H1 (cell line): Measurements from ENCODE around the gene FOXN4. TPM values are rescaled to one million over a fixed set of nuclear protein-coding genes. Genes with fewer than 3 reads are reported as not detected.

ENCODE experiments used
- CTCF ChIA-PET: fragments of 300-600 bp; sonication (Branson Sonifier 250); formaldehyde crosslinking; loops from one replicate; lab custom pipeline; 2021; ENCODE audit not compliant: partially characterized antibody; lab: Charles Lee
- POLR2A ChIA-PET: fragments of 300-600 bp; sonication (Branson Sonifier 250); formaldehyde crosslinking; loops from one replicate; lab custom pipeline; 2021; ENCODE audit warnings: inconsistent platforms; ENCODE audit not compliant: partially characterized antibody; lab: Charles Lee
- DNase-seq, 2 experiments: peaks; one replicate each; pipeline versions ENCODE4 v3.0.0 to v3.0.0-alpha.2; 2010 to 2022; ENCODE audit warnings: low spot score in 2 of 2, low read depth in 1 of 2, mixed read lengths in 1 of 2
- FAIRE-seq: peaks from 2 replicates; lab custom pipeline; 2011; peaks lifted over from hg19 to GRCh38; lab: Jason Lieb, UNC
- H2AFZ ChIP-seq: 2 replicates; pipeline ENCODE4 v1.8.1; 2012; ENCODE audit warnings: low read length, inconsistent platforms
- H2AK5ac ChIP-seq: 2 replicates; pipeline ENCODE4 v1.6.1; 2013; ENCODE audit warnings: low read depth, low read length
- H2BK120ac ChIP-seq: replicated peaks from 2 replicates; pipeline ENCODE3; 2013; ENCODE audit warnings: low read depth, low read length, inconsistent platforms
- H2BK12ac ChIP-seq: 2 replicates; pipeline ENCODE4 v1.6.1; 2013; ENCODE audit warnings: low read depth, low read length
- H2BK15ac ChIP-seq: 2 replicates; pipeline ENCODE4 v1.6.1; 2013; ENCODE audit warnings: low read length
- H2BK20ac ChIP-seq: 2 replicates; pipeline ENCODE4 v1.6.1; 2013; ENCODE audit warnings: low read length
- H2BK5ac ChIP-seq: 2 replicates; pipeline ENCODE4 v1.6.1; 2013; ENCODE audit warnings: low read depth, low read length
- H3K14ac ChIP-seq: 2 replicates; pipeline ENCODE4 v1.6.1; 2013; ENCODE audit warnings: inconsistent platforms; ENCODE audit not compliant: insufficient read length
- H3K18ac ChIP-seq: 2 replicates; pipeline ENCODE4 v1.6.1; 2013; ENCODE audit warnings: low read length; ENCODE audit errors: extremely low read depth
- H3K23ac ChIP-seq: 2 replicates; pipeline ENCODE4 v1.6.1; 2013; ENCODE audit warnings: inconsistent platforms; ENCODE audit not compliant: insufficient read length
- H3K23me2 ChIP-seq: 2 replicates; pipeline ENCODE4 v1.6.1; 2013; ENCODE audit warnings: low read depth, low read length
- H3K27ac ChIP-seq: 2 replicates; pipeline ENCODE4 v1.6.1; 2011; ENCODE audit warnings: low read depth, low read length, inconsistent platforms
- H3K27me3 ChIP-seq, 4 experiments: replicated peaks in 1 of 4; 1 replicate in 1 of 4; 2 replicates in 3 of 4; pipeline versions ENCODE4 v1.6.1 to v1.8.1; 2011 to 2013; ENCODE audit warnings: low read length in 3 of 4, mild to moderate bottlenecking in 3 of 4, inconsistent platforms in 2 of 4, mixed read lengths in 2 of 4, moderate library complexity in 1 of 4; ENCODE audit not compliant: control insufficient read depth in 3 of 4, insufficient read depth in 3 of 4; ENCODE audit errors: extremely low read depth in 1 of 4
- H3K36me3 ChIP-seq, 4 experiments: 2 replicates each; pipeline versions ENCODE4 v1.6.1 to v1.8.1; 2011 to 2013; ENCODE audit warnings: mild to moderate bottlenecking in 4 of 4, low read length in 3 of 4, moderate library complexity in 2 of 4, control low read depth in 1 of 4, inconsistent platforms in 1 of 4; ENCODE audit not compliant: insufficient read depth in 4 of 4, control insufficient read depth in 2 of 4
- H3K4ac ChIP-seq: replicated peaks from 2 replicates; pipeline ENCODE3; 2013; ENCODE audit warnings: low read length, low read depth, mixed read lengths, inconsistent platforms; ENCODE audit not compliant: insufficient read length
- H3K4me1 ChIP-seq, 4 experiments: replicated peaks in 1 of 4; 1 replicate in 1 of 4; 2 replicates in 3 of 4; pipeline versions ENCODE4 v1.6.1 to v1.8.1; 2011 to 2013; ENCODE audit warnings: low read length in 3 of 4, inconsistent platforms in 2 of 4, mixed read lengths in 1 of 4; ENCODE audit not compliant: insufficient read depth in 4 of 4, control insufficient read depth in 3 of 4
- H3K4me2 ChIP-seq, 2 experiments: 2 replicates each; pipeline versions ENCODE4 v1.6.1 to v1.8.1; 2011 to 2013; ENCODE audit warnings: low read depth in 2 of 2, low read length in 2 of 2, control low read depth in 1 of 2, inconsistent platforms in 1 of 2, mild to moderate bottlenecking in 1 of 2; ENCODE audit not compliant: insufficient read depth in 1 of 2
- H3K4me3 ChIP-seq, 4 experiments: fragments of 200-600, 300-600 bp in 1 of 4; sonication (generic), shearing (Covaris generic), sonication (Bioruptor Twin) in 1 of 4; 2 replicates each; pipeline versions ENCODE4 v1.5.1 to v1.8.1; 2011 to 2016; ENCODE audit warnings: low read length in 4 of 4, low read depth in 3 of 4, control low read depth in 2 of 4, inconsistent platforms in 2 of 4, mild to moderate bottlenecking in 2 of 4, mixed read lengths in 1 of 4, moderate library complexity in 1 of 4; ENCODE audit not compliant: insufficient read depth in 2 of 4; ENCODE audit errors: extremely low read depth in 1 of 4
- H3K56ac ChIP-seq: replicated peaks from 2 replicates; pipeline ENCODE3; 2013; ENCODE audit warnings: low read depth, mild to moderate bottlenecking, mixed read lengths, low read length, inconsistent platforms; ENCODE audit not compliant: insufficient read length
- H3K79me1 ChIP-seq: 2 replicates; pipeline ENCODE4 v1.6.1; 2013; ENCODE audit warnings: low read depth, low read length, control low read depth
- H3K79me2 ChIP-seq, 2 experiments: 2 replicates each; pipeline versions ENCODE4 v1.6.1 to v1.8.1; 2012 to 2013; ENCODE audit warnings: low read length in 2 of 2, mild to moderate bottlenecking in 2 of 2, inconsistent platforms in 1 of 2; ENCODE audit not compliant: insufficient read depth in 2 of 2, control insufficient read depth in 1 of 2
- H3K9ac ChIP-seq, 4 experiments: replicated peaks in 1 of 4; 1 replicate in 1 of 4; 2 replicates in 3 of 4; pipeline versions ENCODE4 v1.6.1 to v1.8.1; 2011 to 2013; ENCODE audit warnings: low read depth in 3 of 4, low read length in 3 of 4, control low read depth in 2 of 4, mild to moderate bottlenecking in 2 of 4, moderate library complexity in 2 of 4, inconsistent platforms in 1 of 4; ENCODE audit errors: extremely low read depth in 1 of 4
- H3K9me3 ChIP-seq, 2 experiments: 2 replicates each; pipeline versions ENCODE4 v1.6.1 to v1.8.1; 2012 to 2013; ENCODE audit warnings: mild to moderate bottlenecking in 2 of 2, moderate library complexity in 2 of 2, control low read depth in 1 of 2, inconsistent platforms in 1 of 2, low read depth in 1 of 2, low read length in 1 of 2, mixed read lengths in 1 of 2; ENCODE audit not compliant: insufficient read depth in 2 of 2
- H4K20me1 ChIP-seq, 2 experiments: replicated peaks in 1 of 2; 2 replicates each; pipeline versions ENCODE3 to v1.8.1; 2011 to 2013; ENCODE audit warnings: inconsistent platforms in 2 of 2, low read length in 2 of 2, mild to moderate bottlenecking in 1 of 2; ENCODE audit not compliant: insufficient read depth in 2 of 2, control insufficient read depth in 1 of 2
- H4K5ac ChIP-seq: 2 replicates; pipeline ENCODE4 v1.6.1; 2013; ENCODE audit warnings: low read length, low read depth, mixed read lengths, inconsistent platforms; ENCODE audit not compliant: insufficient read length
- H4K8ac ChIP-seq: 2 replicates; pipeline ENCODE4 v1.8.0; 2013; ENCODE audit warnings: mild to moderate bottlenecking, moderate library complexity, low read length, inconsistent platforms; ENCODE audit not compliant: insufficient read depth; ENCODE audit errors: extremely low read depth
- H4K91ac ChIP-seq: replicated peaks from 2 replicates; pipeline ENCODE3; 2013; ENCODE audit warnings: low read length, mixed read lengths, inconsistent platforms; ENCODE audit not compliant: insufficient read length
- ASH2L ChIP-seq: fragments of 200-600, 300-600 bp; sonication (generic); IDR thresholded peaks from one replicate; pipeline ENCODE4 v1.7.1; 2017; ENCODE audit warnings: low read length
- CEBPB ChIP-seq: IDR thresholded peaks from 2 replicates; pipeline ENCODE4 v1.6.1; 2012; ENCODE audit warnings: low read depth, low read length
- MAFK ChIP-seq: IDR thresholded peaks from 2 replicates; pipeline ENCODE4 v1.6.1; 2012; ENCODE audit warnings: low read depth, mild to moderate bottlenecking, improper control_type of control experiment, low read length
- POLR2AphosphoS5 ChIP-seq: IDR thresholded peaks from 2 replicates; pipeline ENCODE4 v1.6.1; 2011; ENCODE audit warnings: low read depth, low read length
- POU5F1 ChIP-seq: IDR thresholded peaks from 2 replicates; pipeline ENCODE4 v1.6.1; 2011; ENCODE audit warnings: low read depth, mild to moderate bottlenecking, low read length, moderate library complexity
- SP2 ChIP-seq: IDR thresholded peaks from 2 replicates; pipeline ENCODE4 v1.6.1; 2012; ENCODE audit warnings: mild to moderate bottlenecking, low read length, inconsistent platforms
- SP4 ChIP-seq: IDR thresholded peaks from 2 replicates; pipeline ENCODE4 v1.6.1; 2012; ENCODE audit warnings: low read length, inconsistent platforms
- TBP ChIP-seq: IDR thresholded peaks from 2 replicates; pipeline ENCODE4 v1.6.1; 2011; ENCODE audit warnings: low read depth, low read length, improper control_type of control experiment
- TEAD4 ChIP-seq: IDR thresholded peaks from 2 replicates; pipeline ENCODE4 v1.6.1; 2012; ENCODE audit warnings: low read depth, low read length, inconsistent platforms, mixed read lengths
- WGBS, 2 experiments: shearing (Covaris generic) in 1 of 2; methylation state at CpG; one replicate each; pipeline versions ENCODE4 v1.1.6 to v1.1.7; 2013 to 2015; ENCODE audit warnings: low lambda C conversion rate in 2 of 2, mixed read lengths in 2 of 2, inconsistent platforms in 1 of 2, low coverage in 1 of 2, missing lambda C conversion rate in 1 of 2; ENCODE audit not compliant: insufficient replicate concordance in 2 of 2, insufficient coverage in 1 of 2, insufficient read length in 1 of 2; ENCODE audit errors: extremely low coverage in 1 of 2, missing lambda C conversion rate in 1 of 2; 5-methylcytosine and 5-hydroxymethylcytosine counted together
- polyA plus RNA-seq, 7 experiments: library from polyadenylated mRNA; depleted of rRNA in 3 of 7; stranded (reverse) in 5 of 7; unstranded in 2 of 7; fragments of >200 nt in 5 of 7; fragments of 200-250 nt in 2 of 7; gene quantifications; 1 replicate in 5 of 7; 2 replicates in 1 of 7; 4 replicates in 1 of 7; pipeline versions ENCODE4 v1.2.1 to v1.2.3, GENCODE V29; 2011 to 2013; ENCODE audit warnings: missing spikeins in 2 of 7, mixed read lengths in 2 of 7
- total RNA-seq: library from RNA; stranded (reverse); fragmentation: NEBNext Ultra II Directional; extraction: Animal tissue kit (Norgen Biotek cat#: 25700); gene quantifications from 2 replicates; pipeline ENCODE4 v1.2.1, GENCODE V29; 2021
- TF ChIP-seq, protein P1 (sequence below): IDR thresholded peaks from 2 replicates; pipeline ENCODE4 v1.6.1; 2012; ENCODE audit warnings: inconsistent platforms

The FOXN4 gene
- total and polyA plus RNA-seq, 2 of the 8 experiments (the other 6 are each of a cell fraction or from before 2014, with no cell fraction given) = 0.26 to 0.29 TPM

DNA sequence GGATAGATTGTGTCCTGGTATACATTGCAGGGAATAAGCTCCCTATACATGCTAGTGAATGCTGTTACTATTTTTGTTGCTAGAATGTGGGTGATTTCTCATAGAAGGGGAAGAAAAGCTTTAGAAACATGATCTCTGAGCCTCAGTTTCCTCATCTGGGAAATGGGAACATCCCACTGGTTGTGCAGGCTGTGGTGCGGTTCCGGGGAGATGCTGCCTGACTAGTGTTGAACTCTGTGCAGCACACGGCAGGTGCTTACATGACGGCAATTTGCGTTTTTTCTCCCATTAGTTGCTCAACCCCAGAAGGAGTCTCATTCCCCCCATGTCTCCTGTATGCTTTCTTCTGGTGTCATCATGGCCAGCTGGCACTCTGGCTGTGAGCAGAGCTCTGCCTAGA lies 32.9 kb downstream of the FOXN4 start:
- CTCF ChIA-PET = interaction anchor here (1.0 to 6.9 kb wide), 5 partner anchors 12 to 118 kb away, joined by 4 to 43 read pairs (median 6); no protein-coding TSS in a partner anchor
- no peak overlapping the region for H3K27ac ChIP-seq
- TF ChIP-seq POU5F1 (no peak), CEBPB (no peak), MAFK (no peak), TBP (no peak), ASH2L (no peak), SP4 (no peak), POLR2AphosphoS5 (no peak), SP2 (no peak), TEAD4 (no peak)
- TF ChIP-seq, protein P1, sequence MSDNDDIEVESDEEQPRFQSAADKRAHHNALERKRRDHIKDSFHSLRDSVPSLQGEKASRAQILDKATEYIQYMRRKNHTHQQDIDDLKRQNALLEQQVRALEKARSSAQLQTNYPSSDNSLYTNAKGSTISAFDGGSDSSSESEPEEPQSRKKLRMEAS = no peak

More for the DNA sequence above, 32.9 kb downstream of the FOXN4 start:
- no peak overlapping the region for H3K23ac ChIP-seq
- no peak overlapping the region for H4K8ac ChIP-seq
- no peak for FAIRE-seq
- no peak overlapping the region for H3K18ac ChIP-seq
- 82% methylated on average over 5 of the region's 5 CpGs; no CpG with 5 or more reads in 1 of the 2 experiments for WGBS, 2 experiments
- no peak overlapping the region for H3K9ac ChIP-seq
- H2BK5ac ChIP-seq = no peak overlapping the region
- H3K4ac ChIP-seq = no peak overlapping the region
- no peak overlapping the region for H2BK20ac ChIP-seq
- H3K79me1 ChIP-seq = no peaks in the 10 kb centered on the region; the same call in 1 of the 2 replicates
- H3K79me2 ChIP-seq = no peaks in the 10 kb centered on the region
- H2BK120ac ChIP-seq = no peak overlapping the region
- POLR2A ChIA-PET = interaction anchor here (0.6 kb wide), 1 partner anchor 81 kb away, joined by 3 read pairs; no protein-coding TSS in a partner anchor
- H3K56ac ChIP-seq = no peak overlapping the region
- no peak for DNase-seq
- H2AK5ac ChIP-seq = no peak overlapping the region
- no peak overlapping the region for H4K5ac ChIP-seq
- no peaks in the 10 kb centered on the region for H3K23me2 ChIP-seq
- H3K27me3 ChIP-seq = no peaks in the 10 kb centered on the region
- no peak overlapping the region for H3K14ac ChIP-seq
- H3K4me3 ChIP-seq = no peak overlapping the region
- H4K91ac ChIP-seq = no peak overlapping the region
- H4K20me1 ChIP-seq = no peaks in the 10 kb centered on the region
- H3K9me3 ChIP-seq = no peaks in the 10 kb centered on the region
- H2BK12ac ChIP-seq = no peak overlapping the region
- H3K36me3 ChIP-seq = no peaks in the 10 kb centered on the region
- no peak overlapping the region for H2AFZ ChIP-seq
- H3K4me2 ChIP-seq = no peak overlapping the region
- H3K4me1 ChIP-seq = peaks cover 0 to 7% (median 3%) of the 10 kb centered on the region in 4 experiments; a peak in 4 of 7 replicates
- no peak overlapping the region for H2BK15ac ChIP-seq
